Measurements from ENCODE around the gene BCAR3.

Gene BCAR3

GRCh38 chr1:93575621-93576284, 105.9 kb downstream of the BCAR3 start:
- TF ChIP-seq ZNF37A (tag by site-specific recombination; IDR thresholded peaks at IDR 0.05) (no peak), ZNF174 (tag by site-specific recombination; IDR thresholded peaks at IDR 0.05) (no peak)
- ChIA-PET POLR2A (no interaction called here), CTCF (no interaction called here)
- H3K27ac ChIP-seq (ENCODE audit: extremely low read depth, low read depth, low read length) = no peak overlapping the region
- no peaks in the 10 kb centered on the region for H3K4me1 ChIP-seq (ENCODE audit: control insufficient read depth, insufficient read depth, low read length)
- no peaks in the 10 kb centered on the region for H3K9me3 ChIP-seq (ENCODE audit: control insufficient read depth, insufficient read depth, low read depth, low read length)
- H3K36me3 ChIP-seq (ENCODE audit: control insufficient read depth in 2 of 2, insufficient read depth in 1 of 2, low read length in 2 of 2) = peaks cover 0 to 37% of the 10 kb centered on the region in 2 experiments; a peak in 2 of 3 replicates
- no peak overlapping the region for H3K4me3 ChIP-seq (ENCODE audit: low read depth, low read length)

- no peak for TF ChIP-seq ZNF837 (tag by site-specific recombination; IDR thresholded peaks at IDR 0.05)
- no peak for TF ChIP-seq GLIS2 (tag by site-specific recombination; IDR thresholded peaks at IDR 0.05)
- TF ChIP-seq ZNF513 (tag by site-specific recombination; IDR thresholded peaks at IDR 0.05) = no peak
- Histone ChIP-seq H3K4me3 (ENCODE audit: low read depth, low read length) (no peak overlapping the region), H3K27ac (ENCODE audit: extremely low read depth, low read depth, low read length) (no peak overlapping the region), H3K36me3 (ENCODE audit: control insufficient read depth in 2 of 2, insufficient read depth in 1 of 2, low read length in 2 of 2) (peaks cover 0 to 45% of the 10 kb centered on the region in 2 experiments; a peak in 2 of 3 replicates), H3K9me3 (ENCODE audit: control insufficient read depth, insufficient read depth, low read depth, low read length) (no peaks in the 10 kb centered on the region), H3K4me1 (ENCODE audit: control insufficient read depth, insufficient read depth, low read length) (no peaks in the 10 kb centered on the region)
- POLR2A ChIA-PET = no interaction called here
- CTCF ChIA-PET = no interaction called here
These were observed 106.6 kb downstream of the BCAR3 start for GRCh38 chr1:93574991-93575390.

- ChIA-PET CTCF (no interaction called here), POLR2A (no interaction called here)
These were observed 107.1 kb downstream of the BCAR3 start for GRCh38 chr1:93574511-93574910.

GRCh38 chr1:93573940-93574469, 107.6 kb downstream of the BCAR3 start:
- Histone ChIP-seq H3K4me3 (ENCODE audit: low read depth, low read length) (no peak overlapping the region), H3K27ac (ENCODE audit: extremely low read depth, low read depth, low read length) (no peak overlapping the region), H3K9me3 (ENCODE audit: control insufficient read depth, insufficient read depth, low read depth, low read length) (no peaks in the 10 kb centered on the region), H3K4me1 (ENCODE audit: control insufficient read depth, insufficient read depth, low read length) (no peaks in the 10 kb centered on the region), H3K36me3 (ENCODE audit: control insufficient read depth in 2 of 2, insufficient read depth in 1 of 2, low read length in 2 of 2) (peaks cover 0 to 53% of the 10 kb centered on the region in 2 experiments; a peak in 2 of 3 replicates)
- CTCF ChIA-PET = no interaction called here
- POLR2A ChIA-PET = no interaction called here
- TF ChIP-seq PRDM6 (tag by site-specific recombination; IDR thresholded peaks at IDR 0.05) (no peak), ZNF433 (tag by site-specific recombination; IDR thresholded peaks at IDR 0.05; ENCODE audit: low read depth) (no peak), ZNF350 (tag by site-specific recombination; IDR thresholded peaks at IDR 0.05) (no peak), ZBTB17 (tag by site-specific recombination; IDR thresholded peaks at IDR 0.05) (no peak), ZBTB6 (tag by site-specific recombination; IDR thresholded peaks at IDR 0.05) (no peak), ATF2 (tag by site-specific recombination; IDR thresholded peaks at IDR 0.05; ENCODE audit: low read depth) (no peak), ZNF155 (tag by site-specific recombination; IDR thresholded peaks at IDR 0.05) (no peak), TCF7L2 (IDR thresholded peaks at IDR 0.05; ENCODE audit: borderline replicate concordance, low read depth, low read length) (no peak)

More at GRCh38 chr1:93574511-93574910, 107.1 kb downstream of the BCAR3 start:
- H3K9me3 ChIP-seq (ENCODE audit: control insufficient read depth, insufficient read depth, low read depth, low read length) = no peaks in the 10 kb centered on the region
- no peaks in the 10 kb centered on the region for H3K4me1 ChIP-seq (ENCODE audit: control insufficient read depth, insufficient read depth, low read length)
- no peak overlapping the region for H3K27ac ChIP-seq (ENCODE audit: extremely low read depth, low read depth, low read length)
- H3K36me3 ChIP-seq (ENCODE audit: control insufficient read depth in 2 of 2, insufficient read depth in 1 of 2, low read length in 2 of 2) = peaks cover 0 to 48% of the 10 kb centered on the region in 2 experiments; a peak in 2 of 3 replicates
- TF ChIP-seq SP2 (tag by site-specific recombination; IDR thresholded peaks at IDR 0.05) (no peak), ZNF585B (tag by site-specific recombination; IDR thresholded peaks at IDR 0.05) (no peak), ZNF654 (tag by site-specific recombination; IDR thresholded peaks at IDR 0.05; ENCODE audit: low read depth) (no peak), ZNF426 (tag by site-specific recombination; IDR thresholded peaks at IDR 0.05) (no peak), YY1 (tag by site-specific recombination; IDR thresholded peaks at IDR 0.05) (no peak), ATF2 (tag by site-specific recombination; IDR thresholded peaks at IDR 0.05; ENCODE audit: low read depth) (no peak), ZNF670 (tag by site-specific recombination; IDR thresholded peaks at IDR 0.05; ENCODE audit: low read depth) (no peak), ZNF132 (tag by site-specific recombination; IDR thresholded peaks at IDR 0.05; ENCODE audit: borderline replicate concordance) (no peak)
- no peak overlapping the region for H3K4me3 ChIP-seq (ENCODE audit: low read depth, low read length)
